ENCODE data around the gene SLC16A13. TPM values are rescaled to one million over a fixed set of nuclear protein-coding genes. Genes with fewer than 3 reads are reported as not detected.

SLC16A13 gene
- polyA plus RNA-seq, 5 donors, result 3.4 to 5.2 (median 4.2) TPM

Other genes with a start within 250 kb of the SLC16A13 start
- 10 to 100 TPM in 2 of 5 donors, 1 to 10 TPM in 3; 2.7 to 11.3 (median 9.4) TPM for gene TEKT1, start 204.3 kb upstream of the SLC16A13 start, polyA plus RNA-seq (ENCODE audit: insufficient read depth in 1 of 5, insufficient read length in 5 of 5, low replicate concordance in 1 of 5)
- 1 to 10 TPM; 2.4 to 4.3 (median 3.9) TPM for gene ALOX12, start 40.0 kb upstream of the SLC16A13 start, polyA plus RNA-seq (ENCODE audit: insufficient read depth in 1 of 5, insufficient read length in 5 of 5, low replicate concordance in 1 of 5)
- 100 to 1,000 TPM; 111 to 157 (median 139) TPM for gene RNASEK, start 23.4 kb upstream of the SLC16A13 start, polyA plus RNA-seq (ENCODE audit: insufficient read depth in 1 of 5, insufficient read length in 5 of 5, low replicate concordance in 1 of 5)
- gene BCL6B, start 13.0 kb upstream of the SLC16A13 start, polyA plus RNA-seq (ENCODE audit: insufficient read depth in 1 of 5, insufficient read length in 5 of 5, low replicate concordance in 1 of 5), result 10 to 100 TPM; 29.2 to 43.3 (median 37.3) TPM
- 1 to 10 TPM in 3 of 5 donors, under 1 TPM in 2; 0.42 to 1.6 (median 1.2) TPM for gene SLC16A11, start 8.1 kb downstream of the SLC16A13 start, polyA plus RNA-seq (ENCODE audit: insufficient read depth in 1 of 5, insufficient read length in 5 of 5, low replicate concordance in 1 of 5)
- 1 to 10 TPM; 2.1 to 4.8 (median 3.5) TPM for gene CLEC10A, start 44.2 kb downstream of the SLC16A13 start, polyA plus RNA-seq (ENCODE audit: insufficient read depth in 1 of 5, insufficient read length in 5 of 5, low replicate concordance in 1 of 5)
- gene ASGR2, start 78.8 kb downstream of the SLC16A13 start, polyA plus RNA-seq (ENCODE audit: insufficient read depth in 1 of 5, insufficient read length in 5 of 5, low replicate concordance in 1 of 5), result 1 to 10 TPM in 1 of 5 donors, under 1 TPM in 4; 0.31 to 2.1 (median 0.72) TPM
- gene ASGR1, start 143.4 kb downstream of the SLC16A13 start, polyA plus RNA-seq (ENCODE audit: insufficient read depth in 1 of 5, insufficient read length in 5 of 5, low replicate concordance in 1 of 5), result 10 to 100 TPM in 3 of 5 donors, 1 to 10 TPM in 2; 7.2 to 11.9 (median 10.4) TPM
- 10 to 100 TPM; 33.6 to 62.3 (median 45.4) TPM for gene DLG4, start 183.8 kb downstream of the SLC16A13 start, polyA plus RNA-seq (ENCODE audit: insufficient read depth in 1 of 5, insufficient read length in 5 of 5, low replicate concordance in 1 of 5)
- 100 to 1,000 TPM; 289 to 380 (median 360) TPM for gene ACADVL, start 183.9 kb downstream of the SLC16A13 start, polyA plus RNA-seq (ENCODE audit: insufficient read depth in 1 of 5, insufficient read length in 5 of 5, low replicate concordance in 1 of 5)
- 10 to 100 TPM; 42.5 to 62.9 (median 56.0) TPM for gene DVL2, start 198.5 kb downstream of the SLC16A13 start, polyA plus RNA-seq (ENCODE audit: insufficient read depth in 1 of 5, insufficient read length in 5 of 5, low replicate concordance in 1 of 5)
- gene PHF23, start 203.4 kb downstream of the SLC16A13 start, polyA plus RNA-seq (ENCODE audit: insufficient read depth in 1 of 5, insufficient read length in 5 of 5, low replicate concordance in 1 of 5), result 10 to 100 TPM; 32.7 to 58.8 (median 46.7) TPM
- 100 to 1,000 TPM; 375 to 529 (median 415) TPM for gene GABARAP, start 206.4 kb downstream of the SLC16A13 start, polyA plus RNA-seq (ENCODE audit: insufficient read depth in 1 of 5, insufficient read length in 5 of 5, low replicate concordance in 1 of 5)
- gene CTDNEP1, start 215.7 kb downstream of the SLC16A13 start, polyA plus RNA-seq (ENCODE audit: insufficient read depth in 1 of 5, insufficient read length in 5 of 5, low replicate concordance in 1 of 5), result 100 to 1,000 TPM; 128 to 156 (median 146) TPM
- 10 to 100 TPM; 36.6 to 49.7 (median 40.6) TPM for gene ELP5, start 216.2 kb downstream of the SLC16A13 start, polyA plus RNA-seq (ENCODE audit: insufficient read depth in 1 of 5, insufficient read length in 5 of 5, low replicate concordance in 1 of 5)
- 10 to 100 TPM; 22.3 to 35.1 (median 33.6) TPM for gene CLDN7, start 226.5 kb downstream of the SLC16A13 start, polyA plus RNA-seq (ENCODE audit: insufficient read depth in 1 of 5, insufficient read length in 5 of 5, low replicate concordance in 1 of 5)
- gene SLC2A4, start 245.7 kb downstream of the SLC16A13 start, polyA plus RNA-seq (ENCODE audit: insufficient read depth in 1 of 5, insufficient read length in 5 of 5, low replicate concordance in 1 of 5), result 1 to 10 TPM in 4 of 5 donors, under 1 TPM in 1; 0.80 to 2.7 (median 1.2) TPM

All from right lung (tissue), 5 donors.